GM12801 (cell line): ENCODE measurements around the gene NUP98.

Experiments
- CTCF ChIP-seq: IDR thresholded peaks from one replicate; pipeline ENCODE4 v1.5.1; 2011; ENCODE audit warnings: control low read depth; ENCODE audit not compliant: insufficient read length; ENCODE audit errors: extremely low read depth

NUP98 gene

GRCh38 chr11:3767536-3767935 is 29.8 kb downstream of the NUP98 start:
- TF ChIP-seq CTCF, result no peak

- no peak for TF ChIP-seq CTCF
Observed at GRCh38 chr11:3764266-3764665, 33.1 kb downstream of the NUP98 start.

- TF ChIP-seq CTCF, result no peak
Observed at GRCh38 chr11:3755151-3755550, 42.2 kb downstream of the NUP98 start.

- no peak for TF ChIP-seq CTCF
Observed at GRCh38 chr11:3753110-3753509, 44.2 kb downstream of the NUP98 start.

GRCh38 chr11:3747704-3748103 is 49.6 kb downstream of the NUP98 start:
- TF ChIP-seq CTCF, result no peak

GRCh38 chr11:3745161-3745560 is 52.2 kb downstream of the NUP98 start:
- no peak for TF ChIP-seq CTCF

- TF ChIP-seq CTCF, result no peak
Observed at GRCh38 chr11:3738723-3739122, 58.6 kb downstream of the NUP98 start.

GRCh38 chr11:3738241-3738640 is 59.1 kb downstream of the NUP98 start:
- no peak for TF ChIP-seq CTCF
